A549 (cell line): ENCODE data around the gene TAX1BP1. TPM values are rescaled to one million over a fixed set of nuclear protein-coding genes. Genes with fewer than 3 reads are reported as not detected.
A peak's percentile ranks its signal among the peaks of the same experiment; 100 is the strongest.

ENCODE experiments used
- ATAC-seq, 2 experiments: fragments of 200-7000 bp in 1 of 2; fragments of >200 bp in 1 of 2; cut with Nextera tagmentation in 1 of 2; cut with Tn5 transposase in 1 of 2; 3 replicates each; pipeline versions ENCODE4 v1.8.0 to v1.9.1; 2018 to 2020; ENCODE audit warnings: mild to moderate bottlenecking in 1 of 2, moderate library complexity in 1 of 2
- CTCF ChIA-PET: fragments of 300-600 bp; sonication (Branson Sonifier 250); formaldehyde crosslinking; extraction: SDS; loops from one replicate; lab custom pipeline; 2021; ENCODE audit warnings: antibody characterized with exemption, inconsistent platforms; lab: Yijun Ruan, JAX
- POLR2A ChIA-PET: fragments of 350-600 bp; formaldehyde crosslinking; extraction: SDS; loops from one replicate; lab custom pipeline; 2021; ENCODE audit warnings: antibody characterized with exemption, inconsistent platforms; lab: Yijun Ruan, JAX
- DNase-seq, 2 experiments: peaks; one replicate each; pipeline versions ENCODE4 v3.0.0 to v3.0.0-alpha.2; 2011 to 2016; ENCODE audit warnings: low read depth in 1 of 2, low spot score in 1 of 2
- FAIRE-seq: peaks from 2 replicates; lab custom pipeline; 2011; peaks lifted over from hg19 to GRCh38; lab: Jason Lieb, UNC
- H3K27ac ChIP-seq, 2 experiments: fragments of >200 bp; sonication (Bioruptor Twin); formaldehyde crosslinking; 3 replicates each; pipeline ENCODE4 v1.5.1; 2016 to 2017
- H3K4me1 ChIP-seq: fragments of >200 bp; sonication (Bioruptor Twin); formaldehyde crosslinking; 3 replicates; pipeline ENCODE4 v1.6.1; 2016
- H3K4me2 ChIP-seq: fragments of >200 bp; sonication (Bioruptor Twin); formaldehyde crosslinking; 3 replicates; pipeline ENCODE4 v1.6.1; 2016
- H3K4me3 ChIP-seq: fragments of >200 bp; sonication (Bioruptor Twin); formaldehyde crosslinking; 3 replicates; pipeline ENCODE4 v1.5.1; 2016
- H3K9me3 ChIP-seq: fragments of >200 bp; sonication (Bioruptor Twin); formaldehyde crosslinking; 3 replicates; pipeline ENCODE4 v1.6.1; 2016
- BHLHE40 ChIP-seq: IDR thresholded peaks from 2 replicates; pipeline ENCODE4 v1.6.1; 2012; ENCODE audit warnings: low read depth, low read length, inconsistent platforms
- CBX8 ChIP-seq: fragments of 200-600 bp; sonication (generic); IDR thresholded peaks from 2 replicates; pipeline ENCODE4 v1.6.1; 2016
- CHD4 ChIP-seq: fragments of 200-600 bp; sonication (generic); IDR thresholded peaks from 2 replicates; pipeline ENCODE4 v1.6.1; 2016; ENCODE audit warnings: antibody characterized with exemption, mild to moderate bottlenecking, borderline replicate concordance
- EHF ChIP-seq: fragments of 250-450 bp; sonication (Bioruptor Pico); IDR thresholded peaks from 2 replicates; pipeline ENCODE4 v1.5.0; 2020; ENCODE audit warnings: mild to moderate bottlenecking
- EHMT2 ChIP-seq: fragments of 200-600 bp; sonication (generic); IDR thresholded peaks from 2 replicates; pipeline ENCODE4 v1.6.1; 2016; ENCODE audit warnings: antibody characterized with exemption, low read depth, mild to moderate bottlenecking, moderate library complexity
- EP300 ChIP-seq, 2 experiments: fragments of >200 bp; sonication (Bioruptor Twin); formaldehyde crosslinking; IDR thresholded peaks; 2 replicates in 1 of 2; 3 replicates in 1 of 2; pipeline ENCODE4 v1.6.1; 2016 to 2017
- FOSB ChIP-seq: fragments of 250-450 bp; sonication (Bioruptor Pico); IDR thresholded peaks from 2 replicates; pipeline ENCODE4 v1.5.0; 2020; ENCODE audit warnings: mild to moderate bottlenecking, moderate library complexity
- GATA3 ChIP-seq: IDR thresholded peaks from 2 replicates; pipeline ENCODE4 v1.6.1; 2012; ENCODE audit warnings: borderline replicate concordance
- HDAC2 ChIP-seq: fragments of 200-600 bp; sonication (generic); IDR thresholded peaks from 2 replicates; pipeline ENCODE4 v1.6.1; 2016
- HOXA7 ChIP-seq: fragments of 250-450 bp; sonication (Bioruptor Pico); IDR thresholded peaks from 2 replicates; pipeline ENCODE4 v1.5.0; 2020; ENCODE audit warnings: mild to moderate bottlenecking, moderate library complexity
- KDM5A ChIP-seq: fragments of 200-600 bp; sonication (generic); IDR thresholded peaks from 2 replicates; pipeline ENCODE4 v1.6.1; 2016; ENCODE audit warnings: antibody characterized with exemption, mild to moderate bottlenecking
- MYC ChIP-seq: IDR thresholded peaks from 2 replicates; pipeline ENCODE4 v1.6.1; 2012; ENCODE audit warnings: mild to moderate bottlenecking, inconsistent platforms, low read length, improper control_type of control experiment, borderline replicate concordance
- NPAS2 ChIP-seq: fragments of 250-450 bp; sonication (Bioruptor Pico); IDR thresholded peaks from 2 replicates; pipeline ENCODE4 v1.8.0; 2022; ENCODE audit warnings: mild to moderate bottlenecking, moderate library complexity, borderline replicate concordance
- NR3C1 ChIP-seq: fragments of >200 bp; sonication (Bioruptor Twin); formaldehyde crosslinking; IDR thresholded peaks from 3 replicates; pipeline ENCODE4 v1.6.1; 2017
- POLR2A ChIP-seq: IDR thresholded peaks from 2 replicates; pipeline ENCODE4 v1.6.1; 2012; ENCODE audit warnings: mild to moderate bottlenecking, low read length
- RFX5 ChIP-seq: fragments of 450-650 bp; IDR thresholded peaks from 2 replicates; pipeline ENCODE4 v1.7.1; 2014; ENCODE audit warnings: antibody characterized with exemption, mild to moderate bottlenecking, moderate library complexity
- SMC3 ChIP-seq: fragments of >200 bp; sonication (Bioruptor Twin); formaldehyde crosslinking; IDR thresholded peaks from 3 replicates; pipeline ENCODE4 v1.6.1; 2018; ENCODE audit warnings: inconsistent platforms
- TP53 ChIP-seq: fragments of 250-450 bp; sonication (Bioruptor Pico); IDR thresholded peaks from 2 replicates; pipeline ENCODE4 v1.5.0; 2021; ENCODE audit warnings: mild to moderate bottlenecking, moderate library complexity
- ZC3H11A ChIP-seq: fragments of 450-650 bp; IDR thresholded peaks from 2 replicates; pipeline ENCODE4 v1.6.1; 2014; ENCODE audit warnings: antibody characterized with exemption, mild to moderate bottlenecking
- WGBS: methylation state at CpG from one replicate; pipeline ENCODE4 v1.1.6; 2017; ENCODE audit errors: missing lambda C conversion rate; 5-methylcytosine and 5-hydroxymethylcytosine counted together
- polyA plus RNA-seq, 4 experiments: library from polyadenylated mRNA; depleted of rRNA in 3 of 4; stranded (reverse); fragments of >200 nt; fragmentation: RNase III in 1 of 4; extraction: RNeasy Plus Mini Kit Qiagen cat#74134 plus additional on column Dnase treatment in 1 of 4; gene quantifications; 2 replicates in 3 of 4; 3 replicates in 1 of 4; pipeline ENCODE4 v1.2.3, GENCODE V29; 2011 to 2017
- TF ChIP-seq, protein P1 (sequence below): fragments of 250-450 bp; sonication (Bioruptor Pico); IDR thresholded peaks from 2 replicates; pipeline ENCODE4 v1.5.0; 2020; ENCODE audit warnings: low read depth, mild to moderate bottlenecking, moderate library complexity
- TF ChIP-seq, protein P2 (sequence below): fragments of 250-450 bp; sonication (Bioruptor Pico); IDR thresholded peaks from 2 replicates; pipeline ENCODE4 v1.5.0; 2021; ENCODE audit warnings: mild to moderate bottlenecking, moderate library complexity, borderline replicate concordance
- TF ChIP-seq, protein P3 (sequence below): fragments of >200 bp; sonication (Bioruptor Twin); formaldehyde crosslinking; IDR thresholded peaks from 2 replicates; pipeline ENCODE4 v1.6.1; 2016
- TF ChIP-seq, protein P4 (sequence below): fragments of 450-650 bp; IDR thresholded peaks from 2 replicates; pipeline ENCODE4 v1.6.1; 2014; ENCODE audit warnings: antibody characterized with exemption

TAX1BP1 gene
- polyA plus RNA-seq, 2 of the 4 experiments (the other 2 are of a cell fraction) = 105 to 180 TPM

DNA sequence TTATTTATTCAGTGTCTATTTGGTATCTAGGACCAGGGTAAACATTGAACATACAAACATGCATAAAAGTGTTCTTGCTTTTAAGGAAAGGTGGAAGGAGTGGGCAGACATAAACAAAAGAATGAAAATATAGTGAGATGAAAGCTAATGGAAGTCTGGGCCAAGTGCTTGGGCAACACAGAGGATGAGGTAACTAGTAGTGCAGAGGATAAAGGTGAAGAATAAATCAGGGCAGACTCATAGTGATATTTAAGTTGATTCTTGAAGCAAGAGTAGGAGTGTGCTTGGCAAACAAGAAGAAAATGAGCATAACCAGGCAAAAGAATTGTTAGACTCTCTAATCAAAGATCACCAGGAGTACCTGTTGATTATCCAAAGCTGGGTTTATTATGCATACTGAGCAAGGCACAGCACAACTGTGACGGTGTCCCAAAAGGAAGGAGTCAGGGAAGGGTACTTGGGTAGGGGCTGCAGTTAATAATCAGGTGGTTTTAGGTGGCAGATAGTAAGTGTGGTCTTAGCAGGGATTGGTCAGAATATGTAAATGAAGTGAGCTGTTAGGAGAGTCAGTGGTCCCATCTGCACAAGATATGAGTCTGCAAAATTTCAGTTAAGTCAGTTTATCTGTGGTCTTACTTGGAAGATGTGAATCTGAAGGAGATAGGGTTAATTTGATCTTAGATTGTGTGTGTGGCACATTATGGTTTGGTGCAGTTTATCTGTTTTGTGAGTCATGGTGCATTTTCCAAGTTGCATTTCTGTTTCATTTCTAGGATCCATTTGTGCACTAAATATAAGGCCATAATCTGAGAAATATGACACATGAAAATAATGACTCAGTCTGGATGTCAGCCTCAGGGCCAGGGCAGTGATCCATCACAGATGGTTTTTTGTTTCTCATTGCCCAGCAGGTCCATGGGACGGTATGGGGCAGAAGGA, 30.6 kb upstream of the TAX1BP1 start (continued):
- TF ChIP-seq ZC3H11A (no peak), FOSB (no peak), SMC3 (no peak)
- TF ChIP-seq, all 56 proteins: peak for 0

DNA sequence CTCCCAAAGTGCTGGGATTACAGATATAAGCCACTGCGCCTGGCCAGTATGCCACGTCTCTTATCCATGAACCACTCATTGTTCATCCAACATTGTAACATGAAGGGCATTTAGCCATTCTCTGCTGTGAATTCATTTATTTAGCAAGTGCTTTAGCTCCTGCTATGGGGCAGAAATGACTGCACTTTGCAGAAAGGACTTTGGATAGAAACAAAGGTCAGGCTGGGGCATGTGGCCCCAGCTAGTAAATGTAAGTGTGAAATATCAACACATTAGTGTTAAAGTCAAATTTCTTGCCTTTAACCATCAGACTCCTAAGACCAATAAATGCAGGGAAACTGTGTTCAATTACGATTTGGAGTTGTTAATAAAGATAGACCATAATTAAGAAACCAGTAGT, 27.7 kb upstream of the TAX1BP1 start:
- no peak for FAIRE-seq

DNA sequence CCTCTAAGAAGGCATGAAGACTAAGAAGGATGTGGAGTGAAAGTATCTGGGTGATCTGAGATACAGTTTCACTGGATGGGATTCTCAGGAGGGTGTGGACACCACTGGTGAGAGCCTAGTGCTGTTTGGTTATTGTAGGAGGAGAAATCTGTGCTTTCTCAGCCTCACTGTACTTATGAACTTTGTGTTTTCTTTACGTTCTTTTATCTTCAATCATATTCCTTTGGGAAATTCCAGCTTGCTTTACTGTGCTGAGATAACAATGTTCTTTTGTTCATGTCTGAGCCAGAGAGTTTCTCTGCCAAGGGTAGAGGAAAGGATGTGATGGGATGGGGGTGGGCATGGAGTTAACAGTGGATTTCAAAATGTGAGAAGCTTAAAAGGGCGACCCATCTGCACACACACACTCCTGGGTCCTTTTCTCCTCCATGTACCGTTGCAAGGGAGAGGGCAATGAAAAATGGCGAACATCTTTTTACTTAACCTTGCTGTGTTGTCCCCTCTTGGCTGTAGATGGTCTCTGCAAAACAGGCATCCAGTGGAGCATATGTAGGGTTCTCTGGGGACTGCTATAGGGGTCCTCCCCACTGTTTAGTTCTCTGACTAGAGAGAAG, 25.0 kb upstream of the TAX1BP1 start:
- ATAC-seq (no peak), DNase-seq (no peak), FAIRE-seq (no peak)
- ChIA-PET CTCF (interaction anchor here (2.0 kb wide), 1 partner anchor 59 kb away, joined by 5 read pairs; no protein-coding TSS in a partner anchor), POLR2A (no interaction called here)
- Histone ChIP-seq H3K9me3 (no peaks in the 10 kb centered on the region), H3K4me1 (peaks cover 2% of the 10 kb centered on the region; the same call in 1 of the 3 replicates), H3K27ac (no peak overlapping the region), H3K4me2 (no peak overlapping the region), H3K4me3 (no peak overlapping the region)
- WGBS = 58% methylated on average over 4 of the region's 4 CpGs
- TF ChIP-seq EP300 (IDR thresholded peaks at IDR 0.05) (no peak), HDAC2 (no peak), BHLHE40 (no peak), GATA3 (no peak), EHF (CRISPR knock-in tag) (no peak)
- TF ChIP-seq, protein P1, sequence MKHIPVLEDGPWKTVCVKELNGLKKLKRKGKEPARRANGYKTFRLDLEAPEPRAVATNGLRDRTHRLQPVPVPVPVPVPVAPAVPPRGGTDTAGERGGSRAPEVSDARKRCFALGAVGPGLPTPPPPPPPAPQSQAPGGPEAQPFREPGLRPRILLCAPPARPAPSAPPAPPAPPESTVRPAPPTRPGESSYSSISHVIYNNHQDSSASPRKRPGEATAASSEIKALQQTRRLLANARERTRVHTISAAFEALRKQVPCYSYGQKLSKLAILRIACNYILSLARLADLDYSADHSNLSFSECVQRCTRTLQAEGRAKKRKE (CRISPR knock-in tag) = no peak
- TF ChIP-seq, protein P2, sequence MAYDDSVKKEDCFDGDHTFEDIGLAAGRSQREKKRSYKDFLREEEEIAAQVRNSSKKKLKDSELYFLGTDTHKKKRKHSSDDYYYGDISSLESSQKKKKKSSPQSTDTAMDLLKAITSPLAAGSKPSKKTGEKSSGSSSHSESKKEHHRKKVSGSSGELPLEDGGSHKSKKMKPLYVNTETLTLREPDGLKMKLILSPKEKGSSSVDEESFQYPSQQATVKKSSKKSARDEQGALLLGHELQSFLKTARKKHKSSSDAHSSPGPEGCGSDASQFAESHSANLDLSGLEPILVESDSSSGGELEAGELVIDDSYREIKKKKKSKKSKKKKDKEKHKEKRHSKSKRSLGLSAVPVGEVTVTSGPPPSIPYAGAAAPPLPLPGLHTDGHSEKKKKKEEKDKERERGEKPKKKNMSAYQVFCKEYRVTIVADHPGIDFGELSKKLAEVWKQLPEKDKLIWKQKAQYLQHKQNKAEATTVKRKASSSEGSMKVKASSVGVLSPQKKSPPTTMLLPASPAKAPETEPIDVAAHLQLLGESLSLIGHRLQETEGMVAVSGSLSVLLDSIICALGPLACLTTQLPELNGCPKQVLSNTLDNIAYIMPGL (CRISPR knock-in tag) = no peak

More for the DNA sequence above, 27.7 kb upstream of the TAX1BP1 start:
- CTCF ChIA-PET = interaction anchor here (0.5 to 1.4 kb wide), 3 partner anchors 11 to 138 kb away, joined by 3 to 6 read pairs (median 4); no protein-coding TSS in a partner anchor
- DNase-seq (no peak), ATAC-seq (no peak)
- no peak overlapping the region for H3K4me2 ChIP-seq
- WGBS = 73% methylated on average over 3 of the region's 3 CpGs
- H3K4me1 ChIP-seq = peaks cover 11% of the 10 kb centered on the region
- H3K4me3 ChIP-seq = no peak overlapping the region
- POLR2A ChIA-PET = no interaction called here
- no peaks in the 10 kb centered on the region for H3K9me3 ChIP-seq
- no peak for TF ChIP-seq NPAS2 (CRISPR knock-in tag)
- no peak overlapping the region for H3K27ac ChIP-seq

DNA sequence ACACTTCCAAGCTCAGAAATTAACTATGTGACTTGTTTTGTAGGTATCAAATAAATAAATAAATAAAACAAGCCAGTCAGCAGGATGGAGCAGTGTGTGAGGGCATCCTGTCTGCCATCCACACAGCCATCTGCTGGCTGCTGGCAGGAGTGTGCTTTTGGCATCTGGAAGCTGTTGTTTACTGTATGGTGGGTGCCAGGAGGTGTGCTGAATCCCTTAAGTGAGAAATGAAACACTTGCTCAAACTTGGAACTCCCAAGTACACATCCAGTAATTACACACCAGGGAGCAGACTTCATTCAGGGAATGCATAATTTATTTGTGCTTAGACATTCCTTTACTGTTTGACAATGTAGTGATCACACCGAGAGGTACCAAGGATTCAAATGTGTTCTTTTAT, 16.9 kb upstream of the TAX1BP1 start:
- peak in 1 of 2 experiments; percentile 59 for DNase-seq
- TF ChIP-seq MYC = no peak
- TF ChIP-seq KDM5A = no peak
- no peak for TF ChIP-seq ZC3H11A
- TF ChIP-seq, protein P1 (CRISPR knock-in tag) = no peak
- TF ChIP-seq NPAS2 (CRISPR knock-in tag) = no peak
- no peak for TF ChIP-seq NR3C1
- TF ChIP-seq GATA3 = no peak
- no peak for TF ChIP-seq RFX5
- TF ChIP-seq, protein P3, sequence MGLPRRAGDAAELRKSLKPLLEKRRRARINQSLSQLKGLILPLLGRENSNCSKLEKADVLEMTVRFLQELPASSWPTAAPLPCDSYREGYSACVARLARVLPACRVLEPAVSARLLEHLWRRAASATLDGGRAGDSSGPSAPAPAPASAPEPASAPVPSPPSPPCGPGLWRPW = no peak
- TF ChIP-seq EHMT2 = no peak
- peak; percentile 49 for TF ChIP-seq SMC3
- TF ChIP-seq, protein P2 (CRISPR knock-in tag) = no peak
- no peak for TF ChIP-seq TP53 (CRISPR knock-in tag)
- TF ChIP-seq POLR2A = no peak
- TF ChIP-seq CBX8 = no peak
- no peak for TF ChIP-seq CHD4
- TF ChIP-seq, protein P4, sequence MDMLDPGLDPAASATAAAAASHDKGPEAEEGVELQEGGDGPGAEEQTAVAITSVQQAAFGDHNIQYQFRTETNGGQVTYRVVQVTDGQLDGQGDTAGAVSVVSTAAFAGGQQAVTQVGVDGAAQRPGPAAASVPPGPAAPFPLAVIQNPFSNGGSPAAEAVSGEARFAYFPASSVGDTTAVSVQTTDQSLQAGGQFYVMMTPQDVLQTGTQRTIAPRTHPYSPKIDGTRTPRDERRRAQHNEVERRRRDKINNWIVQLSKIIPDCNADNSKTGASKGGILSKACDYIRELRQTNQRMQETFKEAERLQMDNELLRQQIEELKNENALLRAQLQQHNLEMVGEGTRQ = no peak
- no peak for TF ChIP-seq HOXA7 (CRISPR knock-in tag)

More for the DNA sequence above, 16.9 kb upstream of the TAX1BP1 start:
- ChIA-PET POLR2A (no interaction called here), CTCF (interaction anchor here (0.6 to 2.5 kb wide), 18 partner anchors 10 to 527 kb away, joined by 3 to 10 read pairs (median 4); partner anchors contain the start of genes HIBADH and TAX1BP1)
- no peak overlapping the region for H3K27ac ChIP-seq
- ATAC-seq = peak; percentile 99
- H3K4me3 ChIP-seq = no peak overlapping the region
- FAIRE-seq = no peak
- no peaks in the 10 kb centered on the region; the same call in 2 of the 3 replicates for H3K4me1 ChIP-seq
- no peaks in the 10 kb centered on the region for H3K9me3 ChIP-seq
- H3K4me2 ChIP-seq = no peak overlapping the region
- 79% methylated on average over 1 of the region's 1 CpG for WGBS
